K562 (cell line): Measurements from ENCODE around the gene HEPHL1. TPM values are rescaled to one million over a fixed set of nuclear protein-coding genes. Genes with fewer than 3 reads are reported as not detected.

Experiments used
- ATF2 ChIP-seq: sonication (generic); formaldehyde crosslinking; IDR thresholded peaks from 2 replicates; pipeline ENCODE4 v1.8.1; 2022; ENCODE audit warnings: missing genetic modification reagents
- COPS2 ChIP-seq: fragments of 450-650 bp; conservative IDR thresholded peaks from 2 replicates; pipeline ENCODE4 v1.6.1; 2016; ENCODE audit warnings: mild to moderate bottlenecking, moderate library complexity
- HLTF ChIP-seq: fragments of 450-650 bp; IDR thresholded peaks from 2 replicates; pipeline ENCODE4 v1.6.1; 2016
- LARP7 ChIP-seq: fragments of 450-650 bp; IDR thresholded peaks from 2 replicates; pipeline ENCODE4 v1.6.1; 2016
- MTA1 ChIP-seq: fragments of 450-650 bp; IDR thresholded peaks from 2 replicates; pipeline ENCODE4 v1.6.1; 2017; ENCODE audit warnings: borderline replicate concordance
- SETDB1 ChIP-seq: IDR thresholded peaks from one replicate; pipeline ENCODE4 v1.6.1; 2012; ENCODE audit warnings: low read length, control low read depth, inconsistent platforms
- SIX5 ChIP-seq, 2 experiments: IDR thresholded peaks; 2 replicates each; pipeline ENCODE4 v1.6.1; 2011; ENCODE audit warnings: low read length in 2 of 2, borderline replicate concordance in 1 of 2, low read depth in 1 of 2, mild to moderate bottlenecking in 1 of 2, moderate library complexity in 1 of 2; ENCODE audit not compliant: insufficient read depth in 1 of 2
- SLC30A9 ChIP-seq: fragments of 250-450 bp; sonication (Bioruptor Pico); IDR thresholded peaks from 2 replicates; pipeline ENCODE4 v1.8.0; 2022; ENCODE audit warnings: mild to moderate bottlenecking, moderate library complexity
- SP2 ChIP-seq: IDR thresholded peaks from 2 replicates; pipeline ENCODE4 v1.6.1; 2011; ENCODE audit warnings: mild to moderate bottlenecking, low read depth, low read length, moderate library complexity; ENCODE audit not compliant: poor library complexity, severe bottlenecking; ENCODE audit errors: extremely low read depth
- SREBF2 ChIP-seq: sonication (generic); formaldehyde crosslinking; IDR thresholded peaks from 2 replicates; pipeline ENCODE4 v1.4.0; 2020; ENCODE audit warnings: mild to moderate bottlenecking, missing genetic modification reagents
- SRSF7 ChIP-seq: fragments of 200-400 bp; formaldehyde crosslinking; optimal IDR thresholded peaks from 2 replicates; pipeline ENCODE3; 2017; ENCODE audit warnings: mild to moderate bottlenecking, low read depth, low read length
- SUPT5H ChIP-seq: fragments of 450-650 bp; IDR thresholded peaks from 2 replicates; pipeline ENCODE4 v1.6.1; 2016
- ZBTB26 ChIP-seq: fragments of 450-650 bp; formaldehyde crosslinking; IDR thresholded peaks from 2 replicates; pipeline ENCODE4 v1.4.0; 2022; ENCODE audit warnings: missing genetic modification characterization
- ZNF121 ChIP-seq: sonication (generic); formaldehyde crosslinking; conservative IDR thresholded peaks from 2 replicates; pipeline ENCODE4 v1.8.0; 2022; ENCODE audit warnings: missing genetic modification reagents
- ZNF584 ChIP-seq: fragments of 200-800 bp; sonication (Bioruptor generic); IDR thresholded peaks from 2 replicates; pipeline ENCODE4 v1.6.1; 2016; ENCODE audit warnings: low read depth, mild to moderate bottlenecking, missing genetic modification characterization, missing compliant biosample characterization
- ZNF707 ChIP-seq: fragments of 250-450 bp; sonication (Bioruptor Pico); conservative IDR thresholded peaks from 2 replicates; pipeline ENCODE4 v1.8.0; 2022; ENCODE audit warnings: inconsistent platforms, mild to moderate bottlenecking, moderate library complexity
- ZSCAN32 ChIP-seq: fragments of 450-650 bp; formaldehyde crosslinking; IDR thresholded peaks from 2 replicates; pipeline ENCODE4 v1.4.0; 2020; ENCODE audit warnings: mild to moderate bottlenecking, moderate library complexity
- polyA plus RNA-seq, 8 experiments: library from polyadenylated mRNA; depleted of rRNA in 4 of 8; stranded (reverse) in 5 of 8; unstranded in 3 of 8; fragments of >200 nt; fragmentation: Nextera tagmentation in 2 of 8; fragmentation: Illumina TruSeq in 1 of 8; extraction: Ambion mirVana in 2 of 8; extraction: Trizol in 1 of 8; gene quantifications; 2 replicates each; pipeline versions ENCODE4 v1.2.1 to v1.2.3, GENCODE V29; 2011 to 2014; ENCODE audit warnings: inconsistent platforms in 1 of 8, missing spikeins in 1 of 8
- total RNA-seq, 7 experiments: library from RNA; depleted of rRNA in 6 of 7; stranded (reverse); fragments of >200 nt in 6 of 7; fragmentation: Illumina TruSeq in 2 of 7; extraction: Trizol in 2 of 7; gene quantifications; 2 replicates each; pipeline versions ENCODE4 v1.2.1 to v1.2.3, GENCODE V29; 2011 to 2021; ENCODE audit warnings: low replicate concordance in 1 of 7
- TF ChIP-seq, protein P1 (sequence below): conservative IDR thresholded peaks from 2 replicates; pipeline ENCODE4 v1.6.1; 2011; ENCODE audit warnings: low read depth, mild to moderate bottlenecking, low read length; ENCODE audit not compliant: control insufficient read depth
- TF ChIP-seq, protein P2 (sequence below): sonication (generic); formaldehyde crosslinking; IDR thresholded peaks from 2 replicates; pipeline ENCODE4 v1.8.1; 2023; ENCODE audit warnings: mild to moderate bottlenecking, missing genetic modification reagents
- TF ChIP-seq, protein P3 (sequence below): fragments of 450-650 bp; formaldehyde crosslinking; IDR thresholded peaks from 2 replicates; pipeline ENCODE4 v1.4.0; 2020; ENCODE audit warnings: mild to moderate bottlenecking, mixed read lengths

The HEPHL1 gene
- total and polyA plus RNA-seq, 9 of the 15 experiments (the other 6 are each of a cell fraction or from before 2014, with no cell fraction given): 0.01 TPM; not detected in 8

DNA sequence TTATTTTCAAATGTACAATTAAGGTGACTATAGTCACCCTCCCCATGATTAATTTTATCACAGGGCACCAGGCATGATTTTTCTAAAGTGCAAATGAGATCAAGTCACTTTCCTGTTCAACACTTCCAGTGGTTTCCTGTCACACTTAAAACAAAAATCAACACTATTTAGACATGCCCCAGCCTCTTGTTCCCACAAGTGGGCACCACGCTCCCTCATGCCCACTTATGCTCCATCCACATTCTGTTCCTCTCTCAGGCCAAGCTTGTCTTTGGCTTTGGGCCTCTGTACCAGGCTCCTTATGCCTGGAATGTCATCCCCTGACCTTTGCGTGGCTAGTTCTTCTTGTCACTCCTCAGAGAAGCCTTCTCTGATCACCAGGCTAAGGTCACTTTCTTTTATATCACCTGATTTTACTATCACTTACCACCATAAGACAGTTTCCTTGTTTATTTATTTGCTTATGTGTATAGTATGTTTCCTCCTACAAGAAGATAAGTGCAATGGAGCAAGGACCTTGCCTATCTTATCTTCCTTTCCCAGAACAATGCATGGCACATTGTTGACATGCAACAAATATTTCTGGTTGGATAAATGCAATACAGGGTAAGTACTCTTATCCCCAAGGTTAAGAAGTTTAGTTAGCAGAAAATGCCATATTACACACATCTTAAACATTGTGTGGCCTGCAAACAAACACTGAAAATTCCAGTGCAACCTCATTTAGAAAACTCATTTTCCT is 56.6 kb downstream of the HEPHL1 start (continued):
- TF ChIP-seq SETDB1 (no peak), ZSCAN32 (CRISPR knock-in tag) (no peak), ATF2 (CRISPR knock-in tag) (no peak), ZBTB26 (CRISPR knock-in tag) (no peak), SRSF7 (no peak), ZNF707 (CRISPR knock-in tag) (no peak), COPS2 (no peak), SUPT5H (no peak), HLTF (no peak), SLC30A9 (no peak), LARP7 (no peak), SREBF2 (no peak), ZNF584 (CRISPR knock-in tag) (no peak), SIX5 (IDR thresholded peaks at IDR 0.05; ENCODE audit: borderline replicate concordance in 1 of 2, insufficient read depth in 1 of 2, low read depth in 1 of 2, low read length in 2 of 2) (no peak), SP2 (no peak), ZNF121 (CRISPR knock-in tag) (no peak), MTA1 (no peak)
- TF ChIP-seq, protein P1, sequence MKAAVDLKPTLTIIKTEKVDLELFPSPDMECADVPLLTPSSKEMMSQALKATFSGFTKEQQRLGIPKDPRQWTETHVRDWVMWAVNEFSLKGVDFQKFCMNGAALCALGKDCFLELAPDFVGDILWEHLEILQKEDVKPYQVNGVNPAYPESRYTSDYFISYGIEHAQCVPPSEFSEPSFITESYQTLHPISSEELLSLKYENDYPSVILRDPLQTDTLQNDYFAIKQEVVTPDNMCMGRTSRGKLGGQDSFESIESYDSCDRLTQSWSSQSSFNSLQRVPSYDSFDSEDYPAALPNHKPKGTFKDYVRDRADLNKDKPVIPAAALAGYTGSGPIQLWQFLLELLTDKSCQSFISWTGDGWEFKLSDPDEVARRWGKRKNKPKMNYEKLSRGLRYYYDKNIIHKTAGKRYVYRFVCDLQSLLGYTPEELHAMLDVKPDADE: no peak
- TF ChIP-seq, protein P2, sequence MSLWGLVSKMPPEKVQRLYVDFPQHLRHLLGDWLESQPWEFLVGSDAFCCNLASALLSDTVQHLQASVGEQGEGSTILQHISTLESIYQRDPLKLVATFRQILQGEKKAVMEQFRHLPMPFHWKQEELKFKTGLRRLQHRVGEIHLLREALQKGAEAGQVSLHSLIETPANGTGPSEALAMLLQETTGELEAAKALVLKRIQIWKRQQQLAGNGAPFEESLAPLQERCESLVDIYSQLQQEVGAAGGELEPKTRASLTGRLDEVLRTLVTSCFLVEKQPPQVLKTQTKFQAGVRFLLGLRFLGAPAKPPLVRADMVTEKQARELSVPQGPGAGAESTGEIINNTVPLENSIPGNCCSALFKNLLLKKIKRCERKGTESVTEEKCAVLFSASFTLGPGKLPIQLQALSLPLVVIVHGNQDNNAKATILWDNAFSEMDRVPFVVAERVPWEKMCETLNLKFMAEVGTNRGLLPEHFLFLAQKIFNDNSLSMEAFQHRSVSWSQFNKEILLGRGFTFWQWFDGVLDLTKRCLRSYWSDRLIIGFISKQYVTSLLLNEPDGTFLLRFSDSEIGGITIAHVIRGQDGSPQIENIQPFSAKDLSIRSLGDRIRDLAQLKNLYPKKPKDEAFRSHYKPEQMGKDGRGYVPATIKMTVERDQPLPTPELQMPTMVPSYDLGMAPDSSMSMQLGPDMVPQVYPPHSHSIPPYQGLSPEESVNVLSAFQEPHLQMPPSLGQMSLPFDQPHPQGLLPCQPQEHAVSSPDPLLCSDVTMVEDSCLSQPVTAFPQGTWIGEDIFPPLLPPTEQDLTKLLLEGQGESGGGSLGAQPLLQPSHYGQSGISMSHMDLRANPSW (CRISPR knock-in tag): no peak
- TF ChIP-seq, protein P3, sequence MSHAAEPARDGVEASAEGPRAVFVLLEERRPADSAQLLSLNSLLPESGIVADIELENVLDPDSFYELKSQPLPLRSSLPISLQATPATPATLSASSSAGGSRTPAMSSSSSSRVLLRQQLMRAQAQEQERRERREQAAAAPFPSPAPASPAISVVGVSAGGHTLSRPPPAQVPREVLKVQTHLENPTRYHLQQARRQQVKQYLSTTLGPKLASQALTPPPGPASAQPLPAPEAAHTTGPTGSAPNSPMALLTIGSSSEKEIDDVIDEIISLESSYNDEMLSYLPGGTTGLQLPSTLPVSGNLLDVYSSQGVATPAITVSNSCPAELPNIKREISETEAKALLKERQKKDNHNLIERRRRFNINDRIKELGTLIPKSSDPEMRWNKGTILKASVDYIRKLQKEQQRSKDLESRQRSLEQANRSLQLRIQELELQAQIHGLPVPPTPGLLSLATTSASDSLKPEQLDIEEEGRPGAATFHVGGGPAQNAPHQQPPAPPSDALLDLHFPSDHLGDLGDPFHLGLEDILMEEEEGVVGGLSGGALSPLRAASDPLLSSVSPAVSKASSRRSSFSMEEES: no peak
